ENCODE data around the gene KDR.

The KDR gene

DNA sequence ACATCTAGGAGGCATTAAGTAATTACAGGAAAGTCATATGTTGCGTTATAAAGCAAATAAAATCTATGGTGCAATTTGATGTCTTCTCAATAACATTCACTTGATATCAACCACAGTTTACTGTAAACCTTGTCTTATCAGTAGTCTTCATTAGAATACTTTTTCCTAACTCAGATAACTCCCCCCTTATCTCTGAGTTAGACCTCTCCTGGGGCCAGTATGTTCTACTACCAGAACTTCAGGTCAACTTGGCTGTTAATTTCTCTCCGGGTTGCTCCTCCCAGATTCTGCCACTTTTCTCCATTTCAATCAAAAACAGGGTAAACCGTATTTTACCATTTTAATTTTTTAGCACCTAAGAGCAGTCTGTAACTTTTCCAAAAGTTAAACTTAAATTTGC is 50.0 kb downstream of the KDR start:
- no peak overlapping the region for H3K4me3 ChIP-seq (ENCODE audit: low read length)
- TF ChIP-seq, protein P1, sequence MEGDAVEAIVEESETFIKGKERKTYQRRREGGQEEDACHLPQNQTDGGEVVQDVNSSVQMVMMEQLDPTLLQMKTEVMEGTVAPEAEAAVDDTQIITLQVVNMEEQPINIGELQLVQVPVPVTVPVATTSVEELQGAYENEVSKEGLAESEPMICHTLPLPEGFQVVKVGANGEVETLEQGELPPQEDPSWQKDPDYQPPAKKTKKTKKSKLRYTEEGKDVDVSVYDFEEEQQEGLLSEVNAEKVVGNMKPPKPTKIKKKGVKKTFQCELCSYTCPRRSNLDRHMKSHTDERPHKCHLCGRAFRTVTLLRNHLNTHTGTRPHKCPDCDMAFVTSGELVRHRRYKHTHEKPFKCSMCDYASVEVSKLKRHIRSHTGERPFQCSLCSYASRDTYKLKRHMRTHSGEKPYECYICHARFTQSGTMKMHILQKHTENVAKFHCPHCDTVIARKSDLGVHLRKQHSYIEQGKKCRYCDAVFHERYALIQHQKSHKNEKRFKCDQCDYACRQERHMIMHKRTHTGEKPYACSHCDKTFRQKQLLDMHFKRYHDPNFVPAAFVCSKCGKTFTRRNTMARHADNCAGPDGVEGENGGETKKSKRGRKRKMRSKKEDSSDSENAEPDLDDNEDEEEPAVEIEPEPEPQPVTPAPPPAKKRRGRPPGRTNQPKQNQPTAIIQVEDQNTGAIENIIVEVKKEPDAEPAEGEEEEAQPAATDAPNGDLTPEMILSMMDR (conservative IDR thresholded peaks at IDR 0.05; ENCODE audit: low read depth, low read length): no peak
- DNase-seq (ENCODE audit: low read depth): no peak

DNA sequence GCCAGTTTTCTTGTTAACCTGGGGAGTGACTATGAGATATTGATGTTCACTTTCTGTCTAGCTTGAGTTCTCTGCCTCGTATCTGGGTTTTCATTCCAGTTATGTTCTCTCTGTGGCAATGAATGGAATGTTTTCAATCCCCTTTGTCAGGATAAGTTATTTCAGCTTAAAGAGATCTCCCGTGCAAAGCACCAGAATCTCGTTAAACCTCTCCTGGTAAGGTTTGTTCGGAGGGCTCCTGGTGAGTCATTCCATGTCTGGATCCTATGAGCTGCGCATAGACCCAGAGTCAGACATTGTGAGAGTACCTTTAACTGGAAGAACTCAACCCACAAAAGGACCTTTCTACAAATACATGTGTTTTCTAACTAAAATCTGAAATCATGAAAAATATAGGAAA is 51.0 kb downstream of the KDR start:
- peak; percentile 99 for DNase-seq (ENCODE audit: low read depth)
- H3K4me3 ChIP-seq (ENCODE audit: low read length): no peak overlapping the region
- TF ChIP-seq, protein P1 (conservative IDR thresholded peaks at IDR 0.05; ENCODE audit: low read depth, low read length): no peak

DNA sequence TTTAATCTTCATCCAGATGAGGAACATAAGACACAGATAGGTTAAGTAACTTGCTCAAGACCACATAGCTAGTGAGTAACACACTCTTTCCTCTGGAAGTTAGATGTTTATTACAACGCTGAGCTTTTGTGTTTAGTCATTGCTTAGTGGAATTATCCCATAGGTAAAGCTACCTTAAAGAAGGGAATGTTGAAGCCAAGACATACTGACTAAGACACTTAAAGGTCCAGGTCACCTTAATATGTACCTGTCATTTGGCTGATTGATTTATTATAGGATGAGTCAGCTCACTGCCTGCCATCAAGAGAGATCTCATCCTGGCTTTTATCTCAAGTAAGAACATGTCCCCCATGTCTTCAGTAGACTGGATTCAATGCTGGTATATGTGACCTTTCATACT is 53.4 kb downstream of the KDR start:
- TF ChIP-seq, protein P1 (conservative IDR thresholded peaks at IDR 0.05; ENCODE audit: low read depth, low read length): no peak
- H3K4me3 ChIP-seq (ENCODE audit: low read length): no peak overlapping the region
- DNase-seq (ENCODE audit: low read depth): no peak

DNA sequence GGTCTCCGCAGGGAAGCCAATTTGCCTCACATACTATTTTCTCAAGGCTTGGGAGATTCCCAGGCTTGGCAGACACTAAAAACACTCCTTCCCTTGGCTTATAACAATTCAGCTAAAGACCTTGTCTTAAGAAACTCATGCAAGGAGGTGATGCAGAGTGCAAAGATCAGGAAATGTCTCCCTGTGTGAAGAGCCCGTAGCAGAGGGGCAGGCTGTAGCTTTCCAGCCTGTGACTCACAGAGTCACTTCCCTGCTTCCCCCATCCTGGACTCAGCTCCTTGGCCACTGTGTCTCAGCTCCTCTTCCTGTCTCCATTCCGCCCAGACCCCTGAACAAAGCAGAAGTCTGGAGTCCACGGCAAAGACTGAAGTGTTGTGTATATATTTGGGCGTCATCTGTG is 56.1 kb downstream of the KDR start:
- TF ChIP-seq, protein P1 (conservative IDR thresholded peaks at IDR 0.05; ENCODE audit: low read depth, low read length): no peak
- no peak for DNase-seq (ENCODE audit: low read depth)
- no peak overlapping the region for H3K4me3 ChIP-seq (ENCODE audit: low read length)

DNA sequence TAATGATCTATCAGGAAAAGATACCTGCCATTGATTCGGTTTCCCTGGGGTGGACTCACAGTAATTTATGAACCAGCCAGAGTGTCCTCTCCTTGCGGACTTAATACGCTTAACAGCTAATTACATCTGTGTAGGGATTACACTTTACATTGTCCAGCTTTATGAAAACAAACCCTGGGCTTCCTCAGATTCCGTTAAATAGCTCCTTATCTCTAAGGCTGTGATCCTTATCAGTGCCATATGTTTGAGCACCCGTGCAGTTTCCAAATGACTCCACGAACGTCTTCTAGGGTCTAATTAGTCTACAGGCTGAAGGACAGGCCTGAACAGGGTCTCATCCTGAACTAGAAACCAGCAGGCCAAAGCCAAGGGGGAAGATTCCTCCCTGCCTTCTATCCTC is 56.9 kb downstream of the KDR start:
- TF ChIP-seq, protein P1 (conservative IDR thresholded peaks at IDR 0.05; ENCODE audit: low read depth, low read length): no peak
- no peak for DNase-seq (ENCODE audit: low read depth)
- H3K4me3 ChIP-seq (ENCODE audit: low read length): no peak overlapping the region

DNA sequence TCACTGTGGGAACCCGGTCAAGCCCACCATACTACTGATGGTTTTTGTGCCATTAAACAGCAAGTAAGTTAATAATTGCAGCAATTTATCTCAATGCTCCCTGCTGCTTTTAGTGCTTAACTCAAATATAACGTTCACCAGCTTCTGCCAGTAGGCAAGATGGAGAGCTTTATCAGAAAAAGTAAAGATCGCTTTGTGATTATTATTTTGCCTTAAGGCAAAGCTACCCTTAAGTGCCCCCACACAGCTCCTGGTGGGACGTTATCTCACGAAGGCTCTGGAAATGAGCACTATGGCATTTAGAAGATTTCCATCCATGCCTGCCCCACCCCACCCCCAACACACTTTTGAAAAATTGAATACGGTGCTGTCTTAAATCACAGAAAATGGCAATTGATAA is 59.4 kb downstream of the KDR start:
- TF ChIP-seq, protein P1 (conservative IDR thresholded peaks at IDR 0.05; ENCODE audit: low read depth, low read length): no peak
- DNase-seq (ENCODE audit: low read depth): no peak
- H3K4me3 ChIP-seq (ENCODE audit: low read length): no peak overlapping the region

DNA sequence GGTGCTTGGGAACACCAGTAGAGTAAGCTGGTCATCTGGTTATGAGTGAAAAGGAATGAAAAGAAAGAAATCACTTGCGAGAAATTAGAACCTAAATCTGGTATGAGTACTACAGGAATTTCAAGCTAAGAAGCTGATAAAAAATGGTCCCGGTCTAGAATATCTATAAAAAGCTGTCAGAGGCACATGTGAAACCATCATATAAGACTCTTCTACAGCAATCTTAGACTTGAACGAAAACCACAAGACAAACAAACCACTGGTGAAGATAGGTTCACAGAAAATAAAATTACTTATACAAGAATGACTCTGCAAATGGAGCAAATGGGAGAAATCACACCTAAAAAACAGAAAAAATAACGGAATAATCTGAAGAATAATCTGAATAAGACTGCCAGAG is 69.9 kb downstream of the KDR start:
- H3K4me3 ChIP-seq (ENCODE audit: low read length): no peak overlapping the region
- TF ChIP-seq, protein P1 (conservative IDR thresholded peaks at IDR 0.05; ENCODE audit: low read depth, low read length): no peak
- DNase-seq (ENCODE audit: low read depth): no peak
